GM12878 (cell line): ENCODE data around the gene GPRC5B. TPM values are rescaled to one million over a fixed set of nuclear protein-coding genes. Genes with fewer than 3 reads are reported as not detected.

Experiments
- ATAC-seq: fragments of 200-7000 bp; cut with Tn5 transposase; 3 replicates; pipeline ENCODE4 v1.9.1; 2020; ENCODE audit warnings: mild to moderate bottlenecking, moderate library complexity
- BruUV-seq: library from RNA; stranded (reverse); fragments of 400-500 nt; replicated peaks from 2 replicates; lab custom pipeline; 2021; lab: Mats Ljungman, UMichigan
- CTCF ChIA-PET: fragments of 300-600 bp; sonication (Branson Sonifier 250); formaldehyde crosslinking; extraction: SDS; loops from one replicate; lab custom pipeline; 2021; ENCODE audit warnings: inconsistent platforms; lab: Yijun Ruan, JAX
- POLR2A ChIA-PET: fragments of 350-600 bp; formaldehyde crosslinking; extraction: SDS; loops from one replicate; lab custom pipeline; 2021; ENCODE audit warnings: inconsistent platforms; lab: Charles Lee
- RAD21 ChIA-PET: fragments of 300-600 bp; sonication (Branson Sonifier 250); formaldehyde crosslinking; loops from one replicate; lab custom pipeline; 2023; ENCODE audit warnings: antibody characterized with exemption; ENCODE audit not compliant: unreplicated experiment; lab: Charles Lee
- SMC1A ChIA-PET: fragments of 300-600 bp; sonication (Branson Sonifier 250); formaldehyde crosslinking; loops from one replicate; lab custom pipeline; 2023; ENCODE audit not compliant: unreplicated experiment, uncharacterized antibody; lab: Charles Lee
- DNase-seq: peaks from one replicate; pipeline ENCODE4 v3.0.0-alpha.2; 2011; ENCODE audit warnings: low read depth, low spot score
- FAIRE-seq: peaks from 3 replicates; lab custom pipeline; 2011; peaks lifted over from hg19 to GRCh38; lab: Jason Lieb, UNC
- H2AFZ ChIP-seq: 2 replicates; pipeline ENCODE4 v1.6.0; 2011; ENCODE audit warnings: low read depth, low read length, control low read depth; ENCODE audit not compliant: control insufficient read depth
- H3K27ac ChIP-seq: 2 replicates; pipeline ENCODE4 v1.5.1; 2011; ENCODE audit warnings: control low read depth; ENCODE audit not compliant: control insufficient read depth, insufficient read depth
- H3K27me3 ChIP-seq, 2 experiments: replicated peaks in 1 of 2; 2 replicates each; pipeline versions ENCODE4 v1.6.0 to v1.6.1; 2011; ENCODE audit warnings: low read length in 1 of 2; ENCODE audit not compliant: control insufficient read depth in 2 of 2, insufficient read depth in 2 of 2
- H3K36me3 ChIP-seq, 2 experiments: 2 replicates each; pipeline ENCODE4 v1.5.1; 2011; ENCODE audit warnings: low read length in 1 of 2; ENCODE audit not compliant: control insufficient read depth in 2 of 2, insufficient read depth in 2 of 2
- H3K4me1 ChIP-seq: 2 replicates; pipeline ENCODE4 v1.6.1; 2011; ENCODE audit warnings: mild to moderate bottlenecking, low read length, moderate library complexity, mixed read lengths; ENCODE audit not compliant: control insufficient read depth, insufficient read depth
- H3K4me2 ChIP-seq: 2 replicates; pipeline ENCODE4 v1.6.0; 2011; ENCODE audit warnings: control low read depth; ENCODE audit not compliant: control insufficient read depth, insufficient read depth
- H3K4me3 ChIP-seq: fragments of 200-600 bp; sonication (generic); 2 replicates; pipeline ENCODE4 v1.5.1; 2016
- H3K79me2 ChIP-seq: 2 replicates; pipeline ENCODE4 v1.6.0; 2011; ENCODE audit warnings: low read length; ENCODE audit not compliant: control insufficient read depth, insufficient read depth
- H3K9ac ChIP-seq: 2 replicates; pipeline ENCODE4 v1.8.0; 2011; ENCODE audit warnings: low read length, control low read depth, mixed read lengths; ENCODE audit not compliant: control insufficient read depth, insufficient read depth
- H3K9me3 ChIP-seq: replicated peaks from 3 replicates; pipeline ENCODE4 v1.5.1; 2011; ENCODE audit warnings: mild to moderate bottlenecking, low read length; ENCODE audit not compliant: control insufficient read depth, insufficient read depth
- H4K20me1 ChIP-seq: 2 replicates; pipeline ENCODE4 v1.6.0; 2011; ENCODE audit not compliant: control insufficient read depth, insufficient read depth
- CREM ChIP-seq: IDR thresholded peaks from 2 replicates; pipeline ENCODE4 v1.6.1; 2014; ENCODE audit warnings: antibody characterized with exemption, low read depth
- EGR1 ChIP-seq, 2 experiments: IDR thresholded peaks; 1 replicate in 1 of 2; 2 replicates in 1 of 2; pipeline ENCODE4 v1.6.1; 2011 to 2012; ENCODE audit warnings: low read depth in 2 of 2, low read length in 2 of 2, borderline replicate concordance in 1 of 2, mild to moderate bottlenecking in 1 of 2, moderate library complexity in 1 of 2
- EZH2 ChIP-seq: IDR thresholded peaks from 2 replicates; pipeline ENCODE4 v1.6.1; 2012; ENCODE audit warnings: low read depth, mild to moderate bottlenecking, control low read depth, inconsistent platforms, low read length, borderline replicate concordance; ENCODE audit not compliant: control insufficient read depth
- HSF1 ChIP-seq: fragments of 150-350 bp; IDR thresholded peaks from 2 replicates; pipeline ENCODE4 v1.6.1; 2014; ENCODE audit warnings: mild to moderate bottlenecking, low read depth, low read length
- MYB ChIP-seq: fragments of 150-350 bp; IDR thresholded peaks from 2 replicates; pipeline ENCODE4 v1.6.1; 2014; ENCODE audit warnings: mild to moderate bottlenecking, low read depth, low read length, borderline replicate concordance
- NR2C1 ChIP-seq: fragments of 450-650 bp; IDR thresholded peaks from 2 replicates; pipeline ENCODE4 v1.6.1; 2017; ENCODE audit warnings: antibody characterized with exemption, mild to moderate bottlenecking, moderate library complexity
- SMC3 ChIP-seq: IDR thresholded peaks from 2 replicates; pipeline ENCODE4 v1.6.1; 2011; ENCODE audit warnings: low read length, improper control_type of control experiment, borderline replicate concordance
- SREBF2 ChIP-seq: IDR thresholded peaks from 2 replicates; pipeline ENCODE4 v1.6.1; 2012; ENCODE audit warnings: mild to moderate bottlenecking, low read length
- ZNF217 ChIP-seq: fragments of 450-650 bp; IDR thresholded peaks from 2 replicates; pipeline ENCODE4 v1.6.1; 2017; ENCODE audit warnings: antibody characterized with exemption, mild to moderate bottlenecking
- WGBS: methylation state at CpG from one replicate; pipeline ENCODE4 v1.1.6; 2016; ENCODE audit warnings: low lambda C conversion rate; ENCODE audit not compliant: insufficient replicate concordance, insufficient coverage; ENCODE audit errors: missing lambda C conversion rate; 5-methylcytosine and 5-hydroxymethylcytosine counted together
- in situ Hi-C: fragments of 300-500 bp; cut with MboI; formaldehyde crosslinking; loops from 9 replicates; pipeline ENCODE4 v1.14.3; 2018; ENCODE audit warnings: mixed read lengths
- intact Hi-C: fragments of 100-400 bp; cut with micrococcal nuclease; formaldehyde crosslinking; loops from one replicate; pipeline ENCODE4 v1.14.2; 2022; ENCODE audit not compliant: unreplicated experiment
- polyA plus RNA-seq, 11 experiments: library from polyadenylated mRNA; depleted of rRNA in 4 of 11; unstranded in 6 of 11; stranded (reverse) in 5 of 11; fragments of >200 nt; fragmentation: Nextera tagmentation in 4 of 11; fragmentation: Illumina TruSeq in 1 of 11; extraction: Ambion mirVana in 4 of 11; extraction: Trizol in 1 of 11; gene quantifications; 1 replicate in 1 of 11; 2 replicates in 10 of 11; pipeline versions ENCODE4 v1.2.1 to v1.2.3, GENCODE V29; 2011 to 2016; ENCODE audit warnings: inconsistent platforms in 2 of 11, missing spikeins in 2 of 11, low read depth in 1 of 11
- total RNA-seq, 4 experiments: library from RNA; depleted of rRNA in 3 of 4; stranded (reverse); fragments of >200 nt in 3 of 4; fragmentation: Illumina TruSeq in 1 of 4; extraction: Trizol in 1 of 4; gene quantifications; 2 replicates each; pipeline versions ENCODE4 v1.2.1 to v1.2.3, GENCODE V29; 2013 to 2021

GPRC5B gene
- total and polyA plus RNA-seq, 10 of the 15 experiments (the other 5 are each of a cell fraction or from before 2014, with no cell fraction given): 0.01 to 0.42 (median 0.15) TPM; not detected in 2

- Histone ChIP-seq H3K4me2 (no peak overlapping the region), H3K4me1 (no peaks in the 10 kb centered on the region), H3K9ac (no peak overlapping the region), H3K27me3 (no peaks in the 10 kb centered on the region; a peak in 1 of 4 replicates), H3K36me3 (no peaks in the 10 kb centered on the region), H3K79me2 (no peaks in the 10 kb centered on the region), H4K20me1 (no peaks in the 10 kb centered on the region), H3K27ac (no peak overlapping the region), H3K9me3 (no peaks in the 10 kb centered on the region), H2AFZ (no peak overlapping the region), H3K4me3 (no peak overlapping the region)
- ChIA-PET POLR2A (no interaction called here), SMC1A (interaction anchor here (1.2 to 3.6 kb wide), 3 partner anchors 13 to 485 kb away, joined by 3 to 24 read pairs (median 19); no protein-coding TSS in a partner anchor), CTCF (interaction anchor here (1.0 to 8.3 kb wide), 9 partner anchors 8 to 485 kb away, joined by 3 to 83 read pairs (median 4); no protein-coding TSS in a partner anchor), RAD21 (interaction anchor here (0.7 to 3.2 kb wide), 5 partner anchors 14 to 485 kb away, joined by 3 to 28 read pairs (median 3); partner anchors contain the start of gene VPS35L)
- in situ Hi-C loops: no loop called here
- TF ChIP-seq ZNF217 (no peak), EZH2 (no peak), NR2C1 (no peak), MYB (no peak), CREM (no peak), SMC3 (no peak), EGR1 (IDR thresholded peaks at IDR 0.05; ENCODE audit: borderline replicate concordance in 1 of 2, low read depth in 2 of 2, low read length in 2 of 2) (no peak), HSF1 (no peak), SREBF2 (no peak)
- 35% methylated on average over 5 of the region's 5 CpGs for WGBS
- ATAC-seq: no peak
- no peak for DNase-seq
- intact Hi-C loops: loop anchor here (2.0 kb wide), 1 partner anchor 483 kb away; no protein-coding TSS in a partner anchor
- FAIRE-seq: no peak
- BruUV-seq: no TSS peak
Measured at GRCh38 chr16:19899605-19899955, 14.9 kb upstream of the GPRC5B start.
